GM18508 (cell line): ENCODE data around the gene ENKUR.

Source experiments
- ATAC-seq: cut with Tn5 transposase; IDR thresholded peaks from one replicate; pipeline ENCODE4 v1.9.1; 2021; ENCODE audit warnings: moderate number of reproducible peaks; ENCODE audit not compliant: insufficient read depth, unreplicated experiment

Gene ENKUR

DNA sequence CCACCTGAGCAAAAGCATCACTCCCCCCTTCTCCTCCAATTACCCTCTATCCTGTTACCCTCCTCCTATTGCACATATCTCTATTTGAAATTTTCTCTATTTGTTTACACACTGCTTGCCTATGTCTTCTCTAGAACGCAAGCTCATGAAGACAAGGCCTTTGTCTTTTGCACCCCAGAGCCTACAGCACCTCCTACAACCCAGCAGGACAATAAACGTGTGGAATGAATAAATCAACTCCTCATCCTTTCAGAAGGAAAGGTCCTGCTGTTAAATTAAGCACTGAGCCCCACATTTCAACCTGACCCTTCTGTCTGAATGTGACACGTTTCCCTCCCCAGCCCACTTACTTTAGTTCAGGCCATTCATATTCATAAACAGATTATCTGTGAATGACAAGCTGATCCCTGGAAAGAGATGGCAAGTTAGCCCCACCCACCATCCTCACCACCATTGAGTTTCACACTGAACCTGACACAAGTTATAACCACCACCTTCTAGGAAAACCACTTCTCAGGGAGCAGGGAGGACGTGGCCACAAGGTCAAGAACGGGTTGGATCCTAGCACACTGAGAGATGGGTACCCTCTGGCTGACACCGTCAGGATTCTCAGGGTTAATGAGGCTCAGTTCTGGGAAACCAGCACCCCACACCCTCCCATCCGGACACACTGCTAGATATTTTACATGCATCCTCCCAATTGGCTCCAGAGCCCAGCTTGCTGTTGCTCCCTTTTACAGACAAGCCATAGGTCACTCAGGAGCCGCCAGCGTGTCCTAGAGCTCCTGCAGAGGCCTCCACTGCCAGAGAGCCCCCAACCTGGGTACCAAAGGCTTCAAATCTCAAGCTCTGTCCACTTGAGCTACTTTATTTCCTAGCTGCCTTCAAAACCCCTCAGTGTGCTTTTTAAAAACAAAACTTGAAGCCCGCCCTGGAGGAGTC lies 64.5 kb downstream of the ENKUR start:
- no peak for ATAC-seq

DNA sequence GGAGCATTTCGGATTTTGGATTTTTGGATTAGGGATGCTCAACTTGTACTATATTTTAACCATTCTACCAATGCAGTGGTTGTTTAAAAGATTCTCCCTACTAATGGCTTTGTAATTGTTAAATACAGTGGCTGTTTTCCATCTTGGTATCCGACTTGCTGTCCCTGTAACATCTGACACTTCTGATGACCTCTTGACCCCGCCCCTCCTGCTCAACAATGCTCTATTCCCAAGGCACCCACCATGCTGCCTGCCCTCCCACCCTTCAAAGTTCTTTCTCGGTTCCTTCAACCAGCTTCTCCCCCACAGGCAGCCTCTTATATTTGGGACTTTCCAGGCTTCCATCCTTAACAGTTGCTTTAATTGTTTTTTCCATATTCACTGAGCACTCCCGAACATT lies 65.5 kb downstream of the ENKUR start:
- no peak for ATAC-seq

- ATAC-seq = no peak
These were observed 66.3 kb downstream of the ENKUR start for GRCh38 chr10:24949616-24950015.

DNA sequence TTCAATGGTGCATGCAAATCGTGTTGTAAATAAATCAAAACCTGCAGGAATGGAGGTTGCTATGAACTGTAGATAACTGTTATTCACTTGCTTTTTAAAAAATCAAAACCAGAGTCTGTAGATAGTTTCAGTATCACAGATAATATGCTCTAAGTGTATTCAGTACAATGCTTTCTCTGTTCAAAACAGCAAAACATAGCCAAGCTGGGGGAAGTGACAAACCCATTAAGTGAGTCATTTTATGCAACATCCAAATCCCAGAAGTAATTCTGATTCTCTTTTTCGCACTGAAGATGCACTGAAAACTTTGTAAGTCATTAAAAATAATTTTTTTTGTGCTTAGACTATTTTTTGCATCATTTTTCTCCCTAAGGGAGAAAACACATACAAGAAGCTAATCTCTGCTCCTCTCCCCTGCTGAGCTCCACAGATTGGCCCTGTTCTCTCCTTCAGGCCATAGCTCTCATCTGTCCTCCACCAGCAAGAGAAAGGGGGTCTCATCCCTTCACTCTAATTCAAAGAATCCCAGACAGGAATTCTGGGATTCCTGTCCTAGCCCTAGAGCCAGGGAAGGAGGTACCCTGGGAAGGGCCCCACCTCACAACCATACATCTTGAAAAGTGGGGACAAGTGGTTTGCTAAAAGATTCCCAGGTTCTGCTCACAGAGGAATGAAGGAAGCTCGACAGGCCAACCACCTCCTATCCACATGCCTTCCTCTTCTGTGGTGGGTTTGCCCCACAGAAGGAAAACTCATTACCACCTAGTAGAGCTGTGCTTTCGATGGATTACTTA lies 68.5 kb downstream of the ENKUR start:
- ATAC-seq = peak; percentile 64

- ATAC-seq = no peak
These were observed 71.3 kb downstream of the ENKUR start for GRCh38 chr10:24944512-24945255.

DNA sequence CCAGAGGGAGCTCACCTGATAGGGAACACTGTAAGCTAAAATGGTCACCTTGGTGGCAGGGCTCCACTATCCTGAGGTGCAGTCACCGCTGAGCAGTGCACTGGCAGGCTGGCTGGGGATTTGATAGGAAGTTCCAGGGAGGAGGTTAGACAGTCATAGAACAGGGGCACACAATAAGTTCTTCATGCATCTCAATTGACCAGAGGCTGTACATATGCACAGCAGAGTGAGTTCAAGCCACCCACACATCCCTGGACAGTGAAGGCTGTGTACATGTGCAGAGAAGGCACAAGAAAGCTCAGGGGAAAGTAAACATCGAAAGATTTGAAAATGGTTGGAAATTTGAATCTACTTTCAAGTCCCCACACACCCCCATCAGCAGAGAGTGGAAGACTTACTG lies 77.4 kb downstream of the ENKUR start:
- ATAC-seq = no peak

DNA sequence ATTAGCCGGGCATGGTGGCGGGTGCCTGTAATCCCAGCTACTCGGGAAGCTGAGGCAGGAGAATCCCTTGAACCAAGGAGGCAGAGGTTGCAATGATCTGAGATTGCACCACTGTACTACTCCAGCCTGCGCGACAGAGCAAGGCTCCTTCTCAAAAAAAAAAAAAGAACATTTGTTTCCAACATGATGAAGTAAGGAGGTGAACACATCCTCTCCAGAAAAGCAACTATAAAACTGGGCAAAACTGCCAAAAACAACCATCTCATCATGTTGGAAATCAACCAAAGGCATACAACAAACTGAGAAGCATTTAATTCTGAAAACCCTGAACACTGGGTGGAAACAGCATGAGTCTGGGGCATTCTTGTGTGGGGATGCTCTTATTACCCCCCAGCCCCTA lies 77.9 kb downstream of the ENKUR start:
- no peak for ATAC-seq

DNA sequence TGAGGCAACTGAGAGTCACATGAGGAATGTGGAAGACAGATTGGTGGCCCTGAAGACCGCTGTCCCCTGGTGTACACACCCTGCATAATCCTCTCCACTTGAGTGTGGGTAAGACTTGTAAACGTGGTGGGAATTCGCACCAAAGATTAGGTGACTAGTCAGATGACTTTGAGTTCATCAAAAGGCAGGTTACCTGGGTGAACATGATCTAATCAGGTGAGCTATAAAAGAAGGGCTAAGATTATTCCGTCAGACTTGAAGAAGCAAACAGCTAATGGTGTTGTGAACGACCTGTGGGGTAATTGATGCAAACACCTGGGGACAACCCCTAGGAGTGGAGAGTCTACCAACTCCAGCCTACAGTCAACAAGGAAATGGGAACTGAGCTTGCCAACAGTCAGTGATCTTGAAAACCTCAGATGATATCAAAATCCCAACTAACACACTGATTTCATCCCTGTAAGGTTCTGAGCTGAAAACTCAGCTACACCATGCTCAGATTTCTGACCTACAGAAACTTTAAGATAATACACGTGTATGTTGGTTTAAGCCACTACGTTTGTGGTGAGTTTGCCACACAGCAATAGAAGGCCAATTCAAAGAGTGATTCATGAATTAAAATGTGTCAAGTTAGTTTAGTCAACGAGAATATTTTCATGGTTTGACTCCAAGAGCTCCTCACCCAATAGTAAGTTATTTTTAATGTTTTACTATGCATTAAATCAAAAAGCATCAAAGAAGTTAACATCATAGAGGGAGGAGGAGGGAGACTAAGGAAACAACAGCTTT lies 80.3 kb downstream of the ENKUR start:
- ATAC-seq = no peak
